GM19025 (cell line): ENCODE measurements around the gene SGF29.
"Not testable (repeated sequence)": the region's sequence is repeated elsewhere in the genome, so short reads cannot be mapped to it uniquely, and the experiment has no call there.

Source experiments
- ATAC-seq: cut with Tn5 transposase; IDR thresholded peaks from one replicate; pipeline ENCODE4 v1.9.1; 2021; ENCODE audit warnings: mild to moderate bottlenecking, low read depth, moderate library complexity; ENCODE audit not compliant: unreplicated experiment

SGF29 gene

GRCh38 chr16:28532940-28533647, 20.6 kb upstream of the SGF29 start:
- no peak for ATAC-seq

GRCh38 chr16:28534542-28535373, 19.0 kb upstream of the SGF29 start:
- ATAC-seq, result no peak

- no peak for ATAC-seq
These were observed 16.6 kb upstream of the SGF29 start for GRCh38 chr16:28537076-28537475.

GRCh38 chr16:28537964-28538732, 15.6 kb upstream of the SGF29 start:
- no peak for ATAC-seq

GRCh38 chr16:28538733-28539596, 14.8 kb upstream of the SGF29 start, which contains the start of gene NUPR1:
NUPR1 (minus strand) TSS chr16:28538974; CDS start chr16:28538907, 67 bp downstream.
- no peak for ATAC-seq

GRCh38 chr16:28540346-28540745, 13.4 kb upstream of the SGF29 start:
- no peak for ATAC-seq

- ATAC-seq, result no peak
These were observed 11.1 kb upstream of the SGF29 start for GRCh38 chr16:28542646-28543045.

- no peak for ATAC-seq
These were observed 10.6 kb upstream of the SGF29 start for GRCh38 chr16:28543072-28543471.

- no peak for ATAC-seq
These were observed 8.7 kb upstream of the SGF29 start for GRCh38 chr16:28544998-28545397.

- ATAC-seq, result not testable (repeated sequence)
These were observed 7.8 kb upstream of the SGF29 start for GRCh38 chr16:28545964-28546363.

- ATAC-seq, result no peak
These were observed 7.1 kb upstream of the SGF29 start for GRCh38 chr16:28546626-28547025.

GRCh38 chr16:28548306-28548802, 5.4 kb upstream of the SGF29 start:
- ATAC-seq, result no peak

- ATAC-seq, result no peak
These were observed 4.3 kb upstream of the SGF29 start for GRCh38 chr16:28549301-28549899.

GRCh38 chr16:28554634-28555423, 1.1 kb downstream of the SGF29 start:
- no peak for ATAC-seq

GRCh38 chr16:28555561-28555960, 1.8 kb downstream of the SGF29 start:
- ATAC-seq, result no peak

GRCh38 chr16:28556914-28557320, 3.2 kb downstream of the SGF29 start:
- no peak for ATAC-seq

- no peak for ATAC-seq
These were observed 4.7 kb downstream of the SGF29 start for GRCh38 chr16:28558456-28558855.

GRCh38 chr16:28561557-28562187, 8.0 kb downstream of the SGF29 start:
- no peak for ATAC-seq
